KOPT-K1 (cell line): ENCODE measurements around the gene TOMT.
A peak's percentile ranks its signal among the peaks of the same experiment; 100 is the strongest.

Experiments used
- H3K27ac ChIP-seq: fragments of 200-600 bp; sonication (generic); 2 replicates; pipeline ENCODE4 v1.5.1; 2016; ENCODE audit warnings: antibody characterized with exemption, mild to moderate bottlenecking, low read depth, low read length; ENCODE audit not compliant: poor library complexity, severe bottlenecking
- H3K36me3 ChIP-seq: fragments of 200-600 bp; sonication (generic); 2 replicates; pipeline ENCODE4 v1.5.1; 2017; ENCODE audit warnings: antibody characterized with exemption, mild to moderate bottlenecking, low read length, moderate library complexity; ENCODE audit not compliant: insufficient read depth
- H3K9me3 ChIP-seq: fragments of 200-600 bp; sonication (generic); 2 replicates; pipeline ENCODE4 v1.5.1; 2017; ENCODE audit warnings: antibody characterized with exemption, low read length, mild to moderate bottlenecking; ENCODE audit not compliant: insufficient read depth, poor library complexity, severe bottlenecking

Gene TOMT

GRCh38 chr11:72111300-72112142 lies 5.8 kb downstream of the TOMT start:
- Histone ChIP-seq H3K27ac (peak overlapping the region; percentile 95), H3K9me3 (no peaks in the 10 kb centered on the region), H3K36me3 (peaks cover 32% of the 10 kb centered on the region)

- H3K36me3 ChIP-seq, result peaks cover 29% of the 10 kb centered on the region
- H3K27ac ChIP-seq, result peak within 1 kb of the TSS; percentile 95
- H3K9me3 ChIP-seq, result no peaks in the 10 kb centered on the region
Measured at GRCh38 chr11:72112143-72112977, 6.6 kb downstream of the TOMT start, which contains the start of gene ANAPC15. ANAPC15 (minus strand) TSS chr11:72112695; CDS start chr11:72111276, 1,419 bp downstream.

GRCh38 chr11:72112978-72113808 lies 7.5 kb downstream of the TOMT start:
- peak overlapping the region; percentile 95 for H3K27ac ChIP-seq
- peaks cover 21% of the 10 kb centered on the region for H3K36me3 ChIP-seq
- H3K9me3 ChIP-seq, result no peaks in the 10 kb centered on the region

GRCh38 chr11:72114570-72114969 lies 8.8 kb downstream of the TOMT start:
- no peaks in the 10 kb centered on the region for H3K9me3 ChIP-seq
- H3K36me3 ChIP-seq, result peaks cover 9% of the 10 kb centered on the region
- H3K27ac ChIP-seq, result no peak overlapping the region

GRCh38 chr11:72116019-72116755 lies 10.5 kb downstream of the TOMT start:
- no peak overlapping the region for H3K27ac ChIP-seq
- no peaks in the 10 kb centered on the region for H3K9me3 ChIP-seq
- no peaks in the 10 kb centered on the region for H3K36me3 ChIP-seq

GRCh38 chr11:72119198-72119597 lies 13.5 kb downstream of the TOMT start:
- Histone ChIP-seq H3K36me3 (no peaks in the 10 kb centered on the region), H3K9me3 (peaks cover under 1% of the 10 kb centered on the region), H3K27ac (no peak overlapping the region)

GRCh38 chr11:72120930-72121329 lies 15.2 kb downstream of the TOMT start:
- Histone ChIP-seq H3K27ac (no peak overlapping the region), H3K36me3 (no peaks in the 10 kb centered on the region), H3K9me3 (peaks cover 16% of the 10 kb centered on the region)

DNA sequence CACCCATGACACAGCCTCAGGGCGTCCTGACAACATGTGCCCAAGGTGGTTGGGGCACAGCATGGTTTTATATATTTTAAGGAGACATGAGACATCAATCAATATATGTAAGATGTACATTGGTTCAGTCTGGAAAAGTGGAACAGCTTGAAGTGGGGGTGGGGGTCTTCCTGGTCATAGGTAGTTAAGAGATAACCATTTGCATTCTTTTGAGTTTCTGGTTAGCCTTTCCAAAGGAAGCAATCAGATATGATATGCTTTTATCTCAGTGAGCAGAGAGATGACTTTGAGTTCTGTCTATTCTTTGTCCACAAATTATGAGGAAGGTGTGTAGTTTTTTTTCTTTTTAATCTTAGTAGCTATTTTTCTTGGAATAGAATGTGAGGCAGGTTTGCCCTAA lies 16.9 kb downstream of the TOMT start:
- Histone ChIP-seq H3K9me3 (peaks cover 29% of the 10 kb centered on the region), H3K36me3 (no peaks in the 10 kb centered on the region), H3K27ac (no peak overlapping the region)

GRCh38 chr11:72123117-72123653 lies 17.5 kb downstream of the TOMT start:
- peaks cover 35% of the 10 kb centered on the region for H3K9me3 ChIP-seq

DNA sequence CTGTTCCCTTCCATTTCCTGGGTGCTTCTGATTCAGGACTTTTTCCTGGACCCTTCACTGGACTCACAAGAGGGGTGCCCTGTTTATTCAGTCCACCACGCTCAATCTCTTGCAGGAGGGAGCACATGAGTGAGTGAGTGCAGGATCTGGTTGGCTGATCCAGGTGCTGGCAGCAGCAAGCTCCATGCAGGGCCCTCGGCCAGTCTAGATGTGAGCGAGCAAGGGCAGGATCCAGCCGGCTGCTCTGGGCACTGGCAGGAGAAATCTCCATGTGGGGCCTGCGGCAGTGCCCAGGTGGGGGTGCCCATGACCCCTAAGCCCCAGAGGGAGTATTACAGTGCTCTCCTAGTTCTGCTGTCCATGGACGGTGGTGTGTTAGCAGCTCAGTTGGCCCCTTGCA lies 18.3 kb downstream of the TOMT start:
- Histone ChIP-seq H3K27ac (no peak overlapping the region), H3K9me3 (peaks cover 43% of the 10 kb centered on the region), H3K36me3 (no peaks in the 10 kb centered on the region)

More at GRCh38 chr11:72123117-72123653, 17.5 kb downstream of the TOMT start:
- H3K36me3 ChIP-seq, result no peaks in the 10 kb centered on the region
- no peak overlapping the region for H3K27ac ChIP-seq

- Histone ChIP-seq H3K9me3 (peaks cover 50% of the 10 kb centered on the region), H3K27ac (no peak overlapping the region)
Measured at GRCh38 chr11:72125956-72126355, 20.2 kb downstream of the TOMT start.

GRCh38 chr11:72127923-72128322 lies 22.2 kb downstream of the TOMT start:
- H3K9me3 ChIP-seq, result peaks cover 50% of the 10 kb centered on the region
- no peaks in the 10 kb centered on the region for H3K36me3 ChIP-seq
- no peak overlapping the region for H3K27ac ChIP-seq

More at GRCh38 chr11:72125956-72126355, 20.2 kb downstream of the TOMT start:
- no peaks in the 10 kb centered on the region for H3K36me3 ChIP-seq

DNA sequence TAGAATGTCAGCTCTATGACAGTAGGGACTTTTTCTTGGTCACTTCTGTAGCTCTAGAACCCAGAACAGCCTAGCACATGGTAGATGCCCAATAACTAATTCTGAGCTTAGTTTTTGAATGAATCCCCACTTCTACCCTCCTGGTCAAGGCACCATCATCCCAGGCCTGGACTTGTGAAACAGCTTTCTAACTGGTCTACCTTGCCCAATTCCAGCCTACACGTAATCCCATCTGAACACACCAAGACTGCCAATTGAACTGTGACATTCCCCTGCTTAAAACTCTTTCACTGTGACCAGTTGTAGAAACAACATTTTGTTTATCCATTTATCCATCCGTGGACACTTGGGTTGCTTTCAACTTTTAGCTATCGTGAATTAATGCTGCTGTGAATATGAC lies 23.7 kb downstream of the TOMT start:
- H3K9me3 ChIP-seq, result peaks cover 48% of the 10 kb centered on the region

DNA sequence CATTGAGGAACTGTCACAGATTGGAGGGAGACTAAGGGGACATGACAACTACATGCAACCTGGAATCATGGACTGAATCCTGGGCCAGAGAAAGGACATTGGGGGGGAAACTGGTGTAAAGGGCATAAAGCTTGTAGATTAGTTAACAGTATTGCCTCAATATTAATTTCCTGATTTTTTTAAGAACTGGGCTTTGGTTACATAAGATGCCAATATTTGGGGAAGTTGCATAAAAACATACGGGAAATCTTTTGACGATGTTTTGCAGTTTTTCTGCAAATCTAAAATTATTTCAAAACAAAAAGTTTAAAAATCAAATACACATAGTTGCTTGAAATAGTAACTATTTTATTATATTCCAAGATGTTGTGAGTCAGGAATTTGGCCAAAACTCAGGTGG lies 26.9 kb downstream of the TOMT start:
- Histone ChIP-seq H3K27ac (no peak overlapping the region), H3K36me3 (no peaks in the 10 kb centered on the region), H3K9me3 (peaks cover 21% of the 10 kb centered on the region)

More for the DNA sequence above, 23.7 kb downstream of the TOMT start:
- no peak overlapping the region for H3K27ac ChIP-seq
- no peaks in the 10 kb centered on the region for H3K36me3 ChIP-seq
